Stimulated activated CD8-positive, alpha-beta memory T cell treated with anti-CD3 and anti-CD28 coated beads, Interleukin-15, amount 100 ng/mL, for 24 hours (primary cell): Measurements from ENCODE around the gene SLC47A2.

Experiments
- DNase-seq: peaks from one replicate; pipeline ENCODE4 v3.0.0-alpha.2; 2020; ENCODE audit warnings: low read depth

The SLC47A2 gene

GRCh38 chr17:19642373-19642893 lies 74.0 kb downstream of the SLC47A2 start:
- DNase-seq, result no peak

- no peak for DNase-seq
These were observed 74.6 kb downstream of the SLC47A2 start for GRCh38 chr17:19641687-19642372.

- no peak for DNase-seq
These were observed 84.5 kb downstream of the SLC47A2 start for GRCh38 chr17:19631905-19632304.

GRCh38 chr17:19630661-19631060 lies 85.7 kb downstream of the SLC47A2 start:
- DNase-seq, result no peak

- no peak for DNase-seq
These were observed 86.3 kb downstream of the SLC47A2 start for GRCh38 chr17:19630035-19630434.

GRCh38 chr17:19629449-19629848 lies 86.9 kb downstream of the SLC47A2 start:
- no peak for DNase-seq
